ENCODE data around the gene AGAP1.

- TF ChIP-seq, protein P1, sequence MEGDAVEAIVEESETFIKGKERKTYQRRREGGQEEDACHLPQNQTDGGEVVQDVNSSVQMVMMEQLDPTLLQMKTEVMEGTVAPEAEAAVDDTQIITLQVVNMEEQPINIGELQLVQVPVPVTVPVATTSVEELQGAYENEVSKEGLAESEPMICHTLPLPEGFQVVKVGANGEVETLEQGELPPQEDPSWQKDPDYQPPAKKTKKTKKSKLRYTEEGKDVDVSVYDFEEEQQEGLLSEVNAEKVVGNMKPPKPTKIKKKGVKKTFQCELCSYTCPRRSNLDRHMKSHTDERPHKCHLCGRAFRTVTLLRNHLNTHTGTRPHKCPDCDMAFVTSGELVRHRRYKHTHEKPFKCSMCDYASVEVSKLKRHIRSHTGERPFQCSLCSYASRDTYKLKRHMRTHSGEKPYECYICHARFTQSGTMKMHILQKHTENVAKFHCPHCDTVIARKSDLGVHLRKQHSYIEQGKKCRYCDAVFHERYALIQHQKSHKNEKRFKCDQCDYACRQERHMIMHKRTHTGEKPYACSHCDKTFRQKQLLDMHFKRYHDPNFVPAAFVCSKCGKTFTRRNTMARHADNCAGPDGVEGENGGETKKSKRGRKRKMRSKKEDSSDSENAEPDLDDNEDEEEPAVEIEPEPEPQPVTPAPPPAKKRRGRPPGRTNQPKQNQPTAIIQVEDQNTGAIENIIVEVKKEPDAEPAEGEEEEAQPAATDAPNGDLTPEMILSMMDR (IDR thresholded peaks at IDR 0.05) = no peak
- TF ChIP-seq EZH2phosphoT487 (IDR thresholded peaks at IDR 0.05) = no peak
- no peak for TF ChIP-seq EZH2 (IDR thresholded peaks at IDR 0.05)
Measured at GRCh38 chr2:235810846-235811245, 317.0 kb downstream of the AGAP1 start.

Data from neural progenitor cell (in vitro differentiated cells).